K562 treated with DMSO at 1 percent for 12 hours (cell line): ENCODE data around the gene FRMPD3. TPM values are rescaled to one million over a fixed set of nuclear protein-coding genes. Genes with fewer than 3 reads are reported as not detected.

Source experiments
- total RNA-seq: library from RNA; unstranded; fragments of 300-600 nt; gene quantifications from 2 replicates; pipeline ENCODE4 v1.2.3, GENCODE V29; 2022; ENCODE audit not compliant: insufficient read depth

Gene FRMPD3
- not detected in 2 replicates for total RNA-seq

GRCh38 chrX:107448998-107449835 lies at the start of gene FRMPD3:
FRMPD3 (plus strand) TSS chrX:107449652; CDS start chrX:107526589, 76,937 bp downstream.

Other genes starting within 250 kb of the FRMPD3 start
- 16.8 and 40.6 TPM in 2 replicates for gene NUP62CL, start 243.2 kb upstream of the FRMPD3 start, total RNA-seq
- gene DNAAF6, start 243.0 kb upstream of the FRMPD3 start, total RNA-seq: not detected in 2 replicates
- 38.9 and 60.3 TPM in 2 replicates for gene PRPS1, start 178.9 kb downstream of the FRMPD3 start, total RNA-seq